ENCODE results near the gene MLLT3.

MLLT3 gene

GRCh38 chr9:20481437-20481836 lies 140.9 kb downstream of the MLLT3 start:
- DNase-seq (ENCODE audit: insufficient read length, low spot score) (no peak), FAIRE-seq (no peak)

- DNase-seq (ENCODE audit: insufficient read length, low spot score): no peak
- no peak for FAIRE-seq
These were observed 142.1 kb downstream of the MLLT3 start for GRCh38 chr9:20480249-20480648.

GRCh38 chr9:20479419-20480155 lies 142.7 kb downstream of the MLLT3 start:
- DNase-seq (ENCODE audit: insufficient read length, low spot score) (no peak), FAIRE-seq (no peak)

- DNase-seq (ENCODE audit: insufficient read length, low spot score): no peak
- FAIRE-seq: no peak
These were observed 143.5 kb downstream of the MLLT3 start for GRCh38 chr9:20478786-20479185.

GRCh38 chr9:20477940-20478620 lies 144.2 kb downstream of the MLLT3 start:
- DNase-seq (ENCODE audit: insufficient read length, low spot score) (no peak), FAIRE-seq (no peak)

- no peak for DNase-seq (ENCODE audit: insufficient read length, low spot score)
- no peak for FAIRE-seq
These were observed 145.3 kb downstream of the MLLT3 start for GRCh38 chr9:20476912-20477521.

GRCh38 chr9:20474496-20474895 lies 147.8 kb downstream of the MLLT3 start:
- no peak for FAIRE-seq

GRCh38 chr9:20473515-20474013 lies 148.7 kb downstream of the MLLT3 start:
- FAIRE-seq (no peak), DNase-seq (ENCODE audit: insufficient read length, low spot score) (no peak)

More at GRCh38 chr9:20474496-20474895, 147.8 kb downstream of the MLLT3 start:
- DNase-seq (ENCODE audit: insufficient read length, low spot score): no peak

GRCh38 chr9:20472342-20473045 lies 149.8 kb downstream of the MLLT3 start:
- FAIRE-seq: no peak
- no peak for DNase-seq (ENCODE audit: insufficient read length, low spot score)

- FAIRE-seq (no peak), DNase-seq (ENCODE audit: insufficient read length, low spot score) (no peak)
These were observed 155.8 kb downstream of the MLLT3 start for GRCh38 chr9:20466328-20467008.

GRCh38 chr9:20464242-20464641 lies 158.1 kb downstream of the MLLT3 start:
- no peak for DNase-seq (ENCODE audit: insufficient read length, low spot score)
- FAIRE-seq: no peak

- no peak for FAIRE-seq
- DNase-seq (ENCODE audit: insufficient read length, low spot score): no peak
These were observed 158.5 kb downstream of the MLLT3 start for GRCh38 chr9:20463823-20464222.

GRCh38 chr9:20462410-20462809 lies 159.9 kb downstream of the MLLT3 start:
- no peak for DNase-seq (ENCODE audit: insufficient read length, low spot score)
- FAIRE-seq: no peak

- FAIRE-seq (no peak), DNase-seq (ENCODE audit: insufficient read length, low spot score) (no peak)
These were observed 175.0 kb downstream of the MLLT3 start for GRCh38 chr9:20447291-20447690.

- FAIRE-seq: no peak
- DNase-seq (ENCODE audit: insufficient read length, low spot score): no peak
These were observed 176.1 kb downstream of the MLLT3 start for GRCh38 chr9:20446248-20446647.

GRCh38 chr9:20442461-20443319 lies 179.6 kb downstream of the MLLT3 start:
- no peak for FAIRE-seq

GRCh38 chr9:20441711-20442423 lies 180.4 kb downstream of the MLLT3 start:
- no peak for DNase-seq (ENCODE audit: insufficient read length, low spot score)
- FAIRE-seq: no peak

More at GRCh38 chr9:20442461-20443319, 179.6 kb downstream of the MLLT3 start:
- DNase-seq (ENCODE audit: insufficient read length, low spot score): no peak

GRCh38 chr9:20441166-20441565 lies 181.1 kb downstream of the MLLT3 start:
- FAIRE-seq (no peak), DNase-seq (ENCODE audit: insufficient read length, low spot score) (no peak)

GRCh38 chr9:20437476-20437875 lies 184.8 kb downstream of the MLLT3 start:
- DNase-seq (ENCODE audit: insufficient read length, low spot score): no peak

More at GRCh38 chr9:20437476-20437875, 184.8 kb downstream of the MLLT3 start:
- no peak for FAIRE-seq

All from HTR-8/SVneo (cell line).